ENCODE data around the gene SPRED3. TPM values are rescaled to one million over a fixed set of nuclear protein-coding genes. Genes with fewer than 3 reads are reported as not detected.
"Not testable (repeated sequence)": the region's sequence is repeated elsewhere in the genome, so short reads cannot be mapped to it uniquely, and the experiment has no call there.

SPRED3 gene
- total RNA-seq, 2 experiments from 2014 or later = 0.45 to 0.74 TPM

DNA sequence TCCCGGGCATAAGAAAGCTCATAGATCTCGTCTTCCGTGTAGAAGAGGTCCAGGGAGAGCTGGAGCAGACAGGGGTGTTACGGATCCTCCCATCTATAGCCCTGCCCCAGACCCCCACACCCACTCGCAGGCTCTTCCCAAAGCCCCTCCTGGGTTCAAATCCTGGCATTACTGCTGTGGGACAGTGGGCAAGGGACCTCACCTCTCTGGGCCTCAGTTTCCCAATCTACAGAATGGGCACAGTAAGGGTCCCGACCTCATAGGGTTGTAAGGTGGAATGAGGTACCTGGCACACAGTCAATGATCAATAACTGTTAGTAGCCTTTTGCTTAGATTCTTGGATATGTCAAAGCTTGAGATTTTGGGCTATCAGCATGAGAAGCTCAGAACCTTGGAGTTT is 24.9 kb downstream of the SPRED3 start:
- peaks cover 4% of the 10 kb centered on the region for H3K27me3 Mint-ChIP-seq
- H3K4me3 Mint-ChIP-seq = no peak overlapping the region
- no peak overlapping the region for H3K27ac Mint-ChIP-seq
- H3K9me3 Mint-ChIP-seq = no peaks in the 10 kb centered on the region
- H3K36me3 Mint-ChIP-seq = peaks cover 1% of the 10 kb centered on the region
- peaks cover 12% of the 10 kb centered on the region for H3K4me1 Mint-ChIP-seq
- no peak for DNase-seq

DNA sequence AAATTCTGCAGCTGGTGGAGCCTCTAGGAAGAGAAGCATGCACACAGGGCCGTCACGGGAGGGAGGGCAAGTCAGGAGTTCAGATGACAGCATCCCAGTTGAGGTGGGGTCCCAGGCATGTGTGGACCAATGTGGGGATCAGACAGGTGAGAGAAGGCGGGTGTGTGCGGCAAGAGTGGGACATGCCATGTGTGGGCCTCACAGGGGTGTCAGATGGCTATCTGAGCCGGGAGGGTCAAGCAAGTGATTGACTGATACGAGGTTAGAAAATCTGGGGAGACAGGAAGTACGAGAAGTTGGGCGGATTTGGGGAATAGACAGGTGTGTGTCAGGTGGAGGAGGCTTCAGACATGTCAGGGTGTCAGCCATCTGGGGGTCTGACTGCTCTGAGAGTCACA is 28.6 kb downstream of the SPRED3 start:
- Mint-ChIP-seq H3K27ac (no peak overlapping the region), H3K36me3 (no peaks in the 10 kb centered on the region), H3K4me1 (peaks cover 14% of the 10 kb centered on the region), H3K9me3 (no peaks in the 10 kb centered on the region), H3K27me3 (peaks cover 4% of the 10 kb centered on the region), H3K4me3 (peak overlapping the region; percentile 75)
- no peak for DNase-seq

DNA sequence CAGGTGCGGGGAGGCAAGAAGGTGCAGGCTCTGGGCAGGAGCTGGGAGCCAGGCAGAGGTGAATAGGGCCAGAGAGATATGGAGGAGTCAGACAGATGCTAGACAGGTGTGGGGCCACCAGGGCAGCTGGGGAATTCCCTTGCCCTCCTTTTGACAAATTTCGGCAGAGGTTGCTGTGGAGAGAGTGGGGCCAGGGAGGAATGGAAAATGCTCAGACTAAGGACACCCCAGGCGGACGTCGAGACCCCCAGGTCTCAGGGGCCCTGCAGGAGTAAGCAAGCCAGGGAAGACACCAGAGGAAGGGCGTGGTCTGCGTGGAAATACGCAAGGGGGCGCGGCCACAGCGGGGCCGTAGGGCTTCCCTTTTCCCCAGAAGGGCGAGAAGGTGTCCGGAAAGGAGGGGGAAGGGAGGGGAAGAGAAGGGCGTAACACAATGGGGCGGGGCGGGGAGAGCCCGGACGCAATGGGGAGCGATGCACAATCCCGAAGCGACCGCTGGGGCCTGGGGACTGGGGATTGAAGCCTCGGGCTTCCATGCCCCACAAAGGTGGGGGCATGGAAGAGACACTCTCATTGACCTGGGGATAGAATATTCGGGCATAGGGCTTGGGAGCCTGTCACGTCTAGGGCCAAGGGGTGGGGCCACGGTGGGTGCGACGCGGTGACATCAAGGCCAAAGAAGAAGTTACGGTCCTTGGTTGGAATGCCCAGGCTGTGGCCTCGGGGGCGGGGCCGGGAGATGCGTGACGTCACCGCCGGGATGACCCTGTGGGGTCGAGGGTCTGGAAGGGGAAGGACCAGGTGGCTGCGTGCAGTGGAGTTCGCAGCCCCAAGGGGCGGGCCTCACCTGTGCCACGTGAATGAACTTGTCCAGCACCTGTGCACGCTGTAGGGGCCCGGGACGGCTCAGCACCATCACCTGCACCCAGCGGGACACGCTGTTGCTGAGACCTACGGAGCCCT is 29.3 kb downstream of the SPRED3 start:
- H3K9me3 Mint-ChIP-seq = no peaks in the 10 kb centered on the region
- peak overlapping the region; percentile 75 for H3K4me3 Mint-ChIP-seq
- H3K36me3 Mint-ChIP-seq = no peaks in the 10 kb centered on the region
- peaks cover 4% of the 10 kb centered on the region for H3K27me3 Mint-ChIP-seq
- DNase-seq = peak; percentile 64
- H3K27ac Mint-ChIP-seq = peak overlapping the region; percentile 71
- H3K4me1 Mint-ChIP-seq = peaks cover 14% of the 10 kb centered on the region

DNA sequence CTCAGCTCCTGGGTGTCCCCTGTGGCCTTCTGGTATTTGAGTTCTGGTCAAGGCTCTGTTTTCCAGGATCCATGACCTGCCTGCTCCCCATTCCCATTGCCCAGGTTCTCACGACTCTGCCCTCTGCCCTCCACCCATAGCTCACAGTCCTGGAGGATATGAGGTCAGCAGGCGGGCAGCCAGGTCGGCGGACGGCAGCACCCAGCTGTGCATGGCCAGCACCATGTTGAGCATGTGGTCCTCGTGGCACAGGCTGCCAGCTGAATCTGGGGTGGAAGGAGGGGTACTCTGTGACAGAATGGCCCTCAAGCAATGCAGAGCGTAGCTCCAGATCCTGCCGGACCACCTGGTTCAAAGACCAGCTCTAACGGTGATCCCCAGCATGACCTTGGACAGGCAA is 32.4 kb downstream of the SPRED3 start:
- Mint-ChIP-seq H3K36me3 (no peaks in the 10 kb centered on the region), H3K27ac (no peak overlapping the region), H3K4me1 (peaks cover 14% of the 10 kb centered on the region), H3K9me3 (no peaks in the 10 kb centered on the region), H3K27me3 (peaks cover 4% of the 10 kb centered on the region), H3K4me3 (no peak overlapping the region)
- no peak for DNase-seq

DNA sequence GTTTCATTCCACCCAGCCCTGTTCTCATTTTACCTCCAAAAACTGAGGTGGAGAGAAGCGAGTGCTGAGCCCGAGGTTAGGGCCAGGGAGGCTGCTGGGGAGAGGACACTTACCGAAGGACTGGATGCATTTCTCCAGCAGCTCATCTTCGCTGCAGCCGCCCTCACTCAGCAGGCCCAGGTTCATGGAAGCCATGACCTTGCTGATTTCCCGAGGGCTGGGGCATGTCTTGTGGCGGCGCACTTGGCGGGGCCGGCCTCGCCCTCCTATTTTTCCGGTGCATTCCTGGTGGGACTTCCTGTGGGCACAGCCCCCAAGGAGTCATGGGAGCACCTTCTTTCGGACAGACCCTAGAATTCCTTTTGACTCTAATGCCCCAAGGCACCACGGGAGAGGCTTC is 33.4 kb downstream of the SPRED3 start:
- Mint-ChIP-seq H3K4me1 (peaks cover 19% of the 10 kb centered on the region), H3K36me3 (no peaks in the 10 kb centered on the region), H3K4me3 (no peak overlapping the region), H3K27me3 (peaks cover 11% of the 10 kb centered on the region), H3K9me3 (no peaks in the 10 kb centered on the region), H3K27ac (no peak overlapping the region)
- DNase-seq = no peak

DNA sequence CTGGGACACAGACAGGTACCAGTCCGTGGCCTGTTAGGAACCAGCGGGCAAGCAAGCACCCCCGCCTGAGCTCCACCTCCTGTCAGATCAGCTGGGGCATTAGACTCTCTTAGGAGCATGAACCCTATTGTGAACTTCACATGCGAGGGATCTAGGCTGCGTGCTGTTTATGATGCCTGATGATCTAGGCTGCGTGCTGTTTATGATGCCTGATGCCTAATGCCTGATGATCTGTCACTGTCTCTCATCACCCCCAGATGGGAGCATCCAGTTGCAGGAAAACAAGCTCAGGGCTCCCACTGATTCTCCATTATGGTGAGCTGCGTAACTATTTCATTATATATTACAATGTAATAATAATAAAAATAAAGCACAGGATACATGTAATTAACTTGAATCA is 33.9 kb downstream of the SPRED3 start:
- peaks cover 10% of the 10 kb centered on the region for H3K27me3 Mint-ChIP-seq
- no peak overlapping the region for H3K27ac Mint-ChIP-seq
- DNase-seq = no peak
- H3K4me1 Mint-ChIP-seq = peaks cover 14% of the 10 kb centered on the region
- H3K36me3 Mint-ChIP-seq = no peaks in the 10 kb centered on the region
- H3K4me3 Mint-ChIP-seq = no peak overlapping the region
- no peaks in the 10 kb centered on the region for H3K9me3 Mint-ChIP-seq

DNA sequence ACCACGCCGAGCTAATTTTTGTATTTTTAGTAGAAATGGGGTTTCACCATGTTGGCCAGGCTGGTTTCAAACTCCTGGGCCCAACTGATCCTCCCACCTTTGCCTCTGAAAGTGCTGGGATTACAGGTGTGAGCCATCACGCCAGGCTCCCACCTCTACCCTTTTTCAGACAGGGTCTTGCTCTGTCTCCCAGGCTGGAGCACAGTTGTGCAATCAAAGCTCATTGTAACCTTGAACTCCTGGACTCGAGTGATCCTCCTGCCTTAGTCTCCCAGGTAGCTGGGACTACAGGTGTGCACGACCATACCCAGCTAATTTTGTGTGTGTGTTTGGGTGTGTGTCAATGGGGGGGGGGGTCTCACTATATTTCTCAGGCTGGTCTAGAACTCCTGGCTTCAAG is 35.8 kb downstream of the SPRED3 start:
- peaks cover 19% of the 10 kb centered on the region for H3K27me3 Mint-ChIP-seq
- H3K4me1 Mint-ChIP-seq = peaks cover 10% of the 10 kb centered on the region
- H3K36me3 Mint-ChIP-seq = no peaks in the 10 kb centered on the region
- H3K27ac Mint-ChIP-seq = no peak overlapping the region
- no peak overlapping the region for H3K4me3 Mint-ChIP-seq
- no peak for DNase-seq
- no peaks in the 10 kb centered on the region for H3K9me3 Mint-ChIP-seq

DNA sequence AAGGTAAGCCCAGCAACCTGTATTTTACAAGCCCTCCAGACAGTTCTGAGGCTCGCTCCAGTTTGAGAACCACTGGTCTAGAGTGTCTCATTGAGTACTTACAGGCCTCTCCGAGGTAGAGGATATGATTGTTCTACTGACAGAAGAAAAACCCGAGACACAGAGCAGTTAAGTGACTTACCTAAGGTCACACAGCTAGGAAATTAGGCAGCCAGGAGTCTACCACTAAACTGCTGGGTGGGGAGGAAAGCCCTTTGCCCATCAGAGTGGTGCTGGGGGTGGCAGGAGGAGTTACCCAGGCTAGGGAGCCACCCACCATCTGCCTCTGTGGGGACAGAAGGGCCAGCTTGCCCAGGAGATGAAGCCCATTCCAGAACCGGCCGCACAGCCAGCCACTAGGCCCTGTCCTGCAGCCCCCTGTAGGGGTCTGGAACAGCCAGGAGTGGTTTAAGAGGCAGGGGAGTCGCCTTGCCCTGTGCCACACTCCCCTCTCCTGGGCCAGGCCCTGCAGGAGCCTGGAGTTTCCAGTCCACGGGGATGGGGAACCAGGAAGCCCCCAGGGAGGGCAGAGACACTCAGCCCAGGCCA is 36.8 kb downstream of the SPRED3 start:
- Mint-ChIP-seq H3K9me3 (no peaks in the 10 kb centered on the region), H3K27ac (peak overlapping the region; percentile 68), H3K27me3 (peaks cover 19% of the 10 kb centered on the region), H3K4me1 (peaks cover 15% of the 10 kb centered on the region), H3K36me3 (no peaks in the 10 kb centered on the region), H3K4me3 (no peak overlapping the region)
- no peak for DNase-seq

DNA sequence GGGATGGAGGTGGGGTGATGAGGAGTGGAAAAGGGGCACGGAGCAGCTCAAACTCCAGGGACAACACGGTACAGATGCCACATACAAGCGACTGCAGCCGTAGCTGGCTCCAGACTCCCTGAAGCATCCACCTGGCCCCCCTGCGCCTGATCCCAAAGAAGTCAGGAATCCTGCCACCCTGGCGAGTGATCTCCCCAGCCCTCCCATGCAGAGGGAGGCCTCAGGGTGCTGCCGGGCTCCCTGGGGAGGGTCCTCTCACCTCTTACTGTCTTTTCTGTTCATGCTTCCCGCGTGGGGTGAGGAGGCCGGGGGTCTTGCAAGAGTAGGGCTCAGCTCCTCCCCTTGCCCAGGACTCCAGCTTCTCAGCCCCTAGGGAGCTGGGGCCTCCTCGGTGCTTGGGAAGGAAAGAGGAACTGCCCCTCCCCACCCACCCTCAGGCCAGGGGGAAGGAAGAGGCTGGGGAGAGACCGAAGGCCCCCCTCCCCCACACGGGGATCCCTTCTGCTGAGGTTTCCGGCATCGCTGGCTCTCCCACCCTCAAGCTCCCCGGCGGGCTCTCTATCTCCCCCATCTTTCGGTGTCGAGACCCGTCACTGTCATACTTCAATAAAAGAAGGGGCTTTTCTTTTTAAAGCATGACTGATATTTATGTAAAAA is 37.4 kb downstream of the SPRED3 start, which contains the start of gene RASGRP4:
Gene RASGRP4, minus strand, starts transcription at position 410 of the 657 bp plus-strand sequence. Its CDS starts 128 bp downstream, at position 282.
- Mint-ChIP-seq H3K4me1 (peaks cover 15% of the 10 kb centered on the region), H3K4me3 (no peak within 1 kb of the TSS), H3K36me3 (no peaks in the 10 kb centered on the region), H3K27ac (peak within 1 kb of the TSS; percentile 68), H3K9me3 (no peaks in the 10 kb centered on the region), H3K27me3 (peaks cover 19% of the 10 kb centered on the region)
- peak; percentile 38 for DNase-seq

DNA sequence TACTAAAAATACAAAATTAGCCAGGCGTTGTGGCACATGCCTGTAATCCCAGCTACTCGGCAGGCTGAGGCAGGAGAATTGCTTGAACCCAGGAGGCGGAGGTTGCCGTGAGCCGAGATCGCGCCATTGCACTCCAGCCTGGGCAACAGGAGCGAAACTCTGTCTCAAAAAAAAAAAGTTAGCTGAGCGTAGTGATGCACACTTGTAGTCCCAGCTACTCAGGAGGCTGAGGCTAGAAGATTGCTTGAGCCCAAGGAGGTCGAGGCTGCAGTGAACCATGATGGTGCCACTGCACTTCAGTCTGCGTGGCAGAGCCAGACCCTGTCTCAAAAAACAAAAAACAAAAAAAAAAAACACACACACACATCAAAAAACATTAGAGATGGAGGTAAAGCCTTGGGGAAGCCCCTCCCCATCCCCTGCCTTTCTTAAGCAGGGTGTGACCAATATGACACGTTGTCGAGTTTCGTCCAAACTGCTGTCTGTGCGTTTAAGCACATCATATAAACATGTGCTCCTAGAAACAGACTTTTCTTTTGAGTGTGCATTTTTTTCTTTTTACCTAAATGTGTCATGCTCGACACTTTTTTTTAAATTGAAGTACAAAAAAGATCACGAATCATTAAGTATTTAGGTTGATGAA is 38.7 kb downstream of the SPRED3 start:
- not testable (repeated sequence) for H3K27ac Mint-ChIP-seq, H3K9me3 Mint-ChIP-seq, H3K4me3 Mint-ChIP-seq, H3K36me3 Mint-ChIP-seq, DNase-seq
- Mint-ChIP-seq H3K27me3 (peaks cover 19% of the 10 kb centered on the region), H3K4me1 (peaks cover 15% of the 10 kb centered on the region)

DNA sequence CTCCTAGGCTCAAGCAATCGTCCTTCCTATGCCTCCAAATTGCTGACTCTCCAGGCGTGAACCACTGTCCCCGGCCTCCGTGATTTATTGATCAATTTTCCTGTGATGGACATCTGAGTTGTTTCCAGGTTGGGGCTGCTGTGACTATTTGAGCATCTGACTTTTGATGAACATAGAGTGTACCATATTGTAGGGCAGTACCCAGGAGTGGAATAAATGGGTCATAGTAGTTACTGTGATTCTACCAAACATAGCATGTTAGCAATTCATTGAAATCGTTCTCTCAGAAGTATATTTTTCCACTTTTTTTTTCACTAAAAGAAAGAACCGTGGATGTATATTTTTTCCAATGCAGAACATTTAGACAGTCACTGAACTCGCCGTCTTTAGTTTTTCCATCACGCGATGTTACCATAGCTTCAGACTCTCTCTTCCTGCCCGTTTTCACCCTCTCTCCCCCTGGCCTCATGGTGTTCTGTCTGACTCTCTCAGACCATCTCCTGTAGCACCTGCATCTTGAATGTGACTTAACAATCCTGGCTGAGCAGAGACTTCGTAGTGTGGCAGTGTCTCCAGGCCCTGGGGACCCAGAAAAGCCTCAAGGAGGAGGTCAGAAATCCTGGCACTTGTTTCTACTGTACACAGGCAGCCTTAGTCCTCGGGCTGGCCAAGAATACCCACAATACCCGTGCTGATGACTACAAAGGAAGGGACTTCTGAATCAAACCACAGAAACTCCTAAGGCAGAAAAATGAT is 40.7 kb downstream of the SPRED3 start:
- H3K36me3 Mint-ChIP-seq = no peaks in the 10 kb centered on the region
- H3K27ac Mint-ChIP-seq = peak overlapping the region; percentile 86
- peak; percentile 29 for DNase-seq
- peaks cover 34% of the 10 kb centered on the region for H3K27me3 Mint-ChIP-seq
- no peak overlapping the region for H3K4me3 Mint-ChIP-seq
- peaks cover 21% of the 10 kb centered on the region for H3K4me1 Mint-ChIP-seq
- H3K9me3 Mint-ChIP-seq = no peaks in the 10 kb centered on the region

DNA sequence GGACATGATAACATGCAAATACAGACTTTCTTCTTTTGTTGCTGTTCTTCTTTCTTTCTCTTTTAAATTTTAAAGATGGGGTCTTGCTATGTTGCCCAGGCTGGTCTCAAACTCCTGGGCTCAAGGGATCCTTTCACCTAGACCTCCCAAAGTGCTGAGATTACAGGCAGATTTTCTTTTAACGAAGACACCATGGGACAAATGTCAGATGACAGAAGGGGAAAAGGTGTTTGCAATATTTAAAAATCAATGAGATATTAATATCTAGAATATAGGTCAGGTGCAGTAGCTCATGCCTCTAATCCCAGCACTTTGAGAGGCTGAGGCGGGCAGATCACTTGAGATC is 41.3 kb downstream of the SPRED3 start:
- peak overlapping the region; percentile 86 for H3K27ac Mint-ChIP-seq
- H3K27me3 Mint-ChIP-seq = peaks cover 37% of the 10 kb centered on the region
- H3K4me3 Mint-ChIP-seq = no peak overlapping the region
- peaks cover 21% of the 10 kb centered on the region for H3K4me1 Mint-ChIP-seq
- no peaks in the 10 kb centered on the region for H3K9me3 Mint-ChIP-seq
- H3K36me3 Mint-ChIP-seq = no peaks in the 10 kb centered on the region
- no peak for DNase-seq

DNA sequence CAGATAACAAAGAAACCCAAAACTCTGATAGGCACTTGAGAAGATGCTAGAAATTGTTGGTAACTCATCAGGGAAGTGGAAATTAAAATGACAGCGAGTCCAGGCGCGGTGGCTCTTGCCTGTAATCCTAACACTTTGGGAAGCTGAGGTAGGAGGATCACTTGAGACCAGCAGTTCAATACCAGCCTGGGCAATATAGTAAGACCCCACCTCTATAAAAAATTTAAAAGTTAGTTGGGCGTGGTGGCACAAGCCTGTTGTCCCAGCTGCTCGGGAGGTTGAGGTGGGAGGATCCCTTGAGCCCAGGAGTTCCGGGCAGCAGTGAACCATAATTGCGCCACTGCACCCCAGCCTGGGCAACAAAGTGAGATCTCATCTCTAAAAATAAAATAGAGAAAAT is 42.4 kb downstream of the SPRED3 start:
- Mint-ChIP-seq H3K4me3 (no peak overlapping the region), H3K27ac (no peak overlapping the region), H3K9me3 (no peaks in the 10 kb centered on the region), H3K36me3 (no peaks in the 10 kb centered on the region), H3K27me3 (peaks cover 47% of the 10 kb centered on the region), H3K4me1 (peaks cover 21% of the 10 kb centered on the region)
- no peak for DNase-seq

DNA sequence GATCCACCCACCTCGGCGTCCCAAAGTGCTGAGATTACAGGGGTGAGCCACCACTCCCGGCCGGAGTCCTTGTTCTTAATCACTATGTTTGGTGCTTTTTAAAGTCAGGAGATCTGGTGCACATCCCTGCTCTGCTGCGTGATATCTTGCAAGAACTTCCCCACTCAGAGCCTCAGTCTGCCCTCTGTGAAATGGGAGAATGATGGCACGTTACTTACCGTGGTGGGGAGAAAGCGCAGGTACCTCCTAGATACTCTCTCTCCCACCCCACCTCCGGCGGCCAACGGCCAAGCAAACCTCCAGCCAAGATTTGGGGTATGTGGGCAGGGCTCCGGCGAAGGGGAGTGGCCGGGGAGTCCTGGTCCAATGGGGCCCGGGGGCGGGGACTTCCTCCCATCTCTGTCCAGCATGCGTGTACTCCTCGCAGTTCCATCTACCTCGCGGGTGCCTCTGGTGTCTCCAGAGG is 44.8 kb downstream of the SPRED3 start, which contains the start of gene RYR1:
Gene RYR1, plus strand, starts transcription at position 424 of the 466 bp plus-strand sequence. CDS start 139 bp downstream, outside the sequence.
- no peak within 1 kb of the TSS for H3K27ac Mint-ChIP-seq
- DNase-seq = peak; percentile 50
- H3K27me3 Mint-ChIP-seq = peaks cover 50% of the 10 kb centered on the region
- H3K4me3 Mint-ChIP-seq = no peak within 1 kb of the TSS
- H3K9me3 Mint-ChIP-seq = no peaks in the 10 kb centered on the region
- peaks cover 16% of the 10 kb centered on the region for H3K4me1 Mint-ChIP-seq
- no peaks in the 10 kb centered on the region for H3K36me3 Mint-ChIP-seq

Data from activated naive CD8-positive, alpha-beta T cell treated with anti-CD3 and anti-CD28 coated beads for 36 hours (primary cell).